Stimulated activated CD4-positive, alpha-beta T cell treated with anti-CD3 and anti-CD28 coated beads, Interleukin-4, amount 100 ng/mL, for 4 hours (primary cell): ENCODE data around the gene MYL9.
"Not testable (repeated sequence)": the region's sequence is repeated elsewhere in the genome, so short reads cannot be mapped to it uniquely, and the experiment has no call there.

Source experiments
- DNase-seq, 2 experiments: peaks; one replicate each; pipeline ENCODE4 v3.0.0-alpha.2; 2020

The MYL9 gene

GRCh38 chr20:36541227-36541767, at the start of gene MYL9:
TSS of gene MYL9 (plus strand) at chr20:36541519. CDS start at chr20:36544885, 3,366 bp downstream.
- DNase-seq = no peak

- DNase-seq = peak; percentile 28 to 47
These were observed 49.3 kb upstream of the MYL9 start for GRCh38 chr20:36491901-36492617.

GRCh38 chr20:36493051-36493800, 48.1 kb upstream of the MYL9 start:
- no peak for DNase-seq

GRCh38 chr20:36493801-36494114, 47.6 kb upstream of the MYL9 start:
- DNase-seq = no peak

- no peak for DNase-seq
These were observed 44.3 kb upstream of the MYL9 start for GRCh38 chr20:36496707-36497669.

GRCh38 chr20:36497856-36498255, 43.5 kb upstream of the MYL9 start:
- no peak for DNase-seq

GRCh38 chr20:36498386-36499179, 42.7 kb upstream of the MYL9 start:
- DNase-seq = no peak

- DNase-seq = no peak
These were observed 42.1 kb upstream of the MYL9 start for GRCh38 chr20:36499211-36499610.

GRCh38 chr20:36499723-36500501, 41.4 kb upstream of the MYL9 start:
- no peak for DNase-seq

- DNase-seq = no peak
These were observed 39.8 kb upstream of the MYL9 start for GRCh38 chr20:36501367-36502006.

- DNase-seq = no peak
These were observed 37.0 kb upstream of the MYL9 start for GRCh38 chr20:36504295-36504694.

GRCh38 chr20:36506253-36506652, 35.1 kb upstream of the MYL9 start:
- no peak for DNase-seq

GRCh38 chr20:36507746-36508145, 33.6 kb upstream of the MYL9 start:
- no peak for DNase-seq

GRCh38 chr20:36519012-36519719, 22.2 kb upstream of the MYL9 start:
- no peak for DNase-seq

- no peak for DNase-seq
These were observed 21.4 kb upstream of the MYL9 start for GRCh38 chr20:36519944-36520343.

GRCh38 chr20:36521526-36521925, 19.8 kb upstream of the MYL9 start:
- no peak for DNase-seq

- DNase-seq = not testable (repeated sequence)
These were observed 18.9 kb upstream of the MYL9 start for GRCh38 chr20:36522412-36522811.

GRCh38 chr20:36523341-36523740, 18.0 kb upstream of the MYL9 start:
- DNase-seq = no peak

- no peak for DNase-seq
These were observed 15.5 kb upstream of the MYL9 start for GRCh38 chr20:36525620-36526365.
